HEK293 (cell line): Measurements from ENCODE around the gene CDC42BPA.

Source experiments
- CTCF ChIA-PET: fragments of 350-600 bp; formaldehyde crosslinking; extraction: SDS; loops from one replicate; lab custom pipeline; 2021; ENCODE audit warnings: antibody characterized with exemption; lab: Yijun Ruan, JAX
- POLR2A ChIA-PET: fragments of 300-600 bp; formaldehyde crosslinking; extraction: SDS; loops from one replicate; lab custom pipeline; 2020; ENCODE audit warnings: antibody characterized with exemption, inconsistent platforms; lab: Yijun Ruan, JAX
- H3K27ac ChIP-seq: fragments of 200-500 bp; sonication (Bioruptor generic); 2 replicates; pipeline ENCODE4 v1.5.1; 2014; ENCODE audit warnings: low read depth, low read length, control low read depth, inconsistent platforms; ENCODE audit errors: extremely low read depth
- H3K36me3 ChIP-seq, 2 experiments: fragments of 200-500 bp in 1 of 2; sonication (Bioruptor generic) in 1 of 2; 1 replicate in 1 of 2; 2 replicates in 1 of 2; pipeline ENCODE4 v1.5.1; 2014 to 2017; ENCODE audit warnings: inconsistent platforms in 2 of 2, low read length in 2 of 2; ENCODE audit not compliant: control insufficient read depth in 2 of 2, insufficient read depth in 1 of 2
- H3K4me1 ChIP-seq: fragments of 200-500 bp; sonication (Bioruptor generic); 2 replicates; pipeline ENCODE4 v1.5.1; 2014; ENCODE audit warnings: mild to moderate bottlenecking, low read length, inconsistent platforms; ENCODE audit not compliant: control insufficient read depth, insufficient read depth
- H3K4me3 ChIP-seq: 2 replicates; pipeline ENCODE4 v1.5.1; 2011; ENCODE audit warnings: low read depth, mild to moderate bottlenecking, control low read depth, low read length, moderate library complexity
- H3K9me3 ChIP-seq: fragments of 200-500 bp; sonication (Bioruptor generic); 2 replicates; pipeline ENCODE4 v1.5.1; 2014; ENCODE audit warnings: low read depth, low read length, inconsistent platforms; ENCODE audit not compliant: control insufficient read depth, insufficient read depth
- GLI4 ChIP-seq: fragments of 450-650 bp; formaldehyde crosslinking; IDR thresholded peaks from 2 replicates; pipeline ENCODE4 v1.5.1; 2016; ENCODE audit warnings: missing biosample characterization, missing genetic modification characterization
- HIC1 ChIP-seq: fragments of 450-650 bp; formaldehyde crosslinking; IDR thresholded peaks from 2 replicates; pipeline ENCODE4 v1.5.1; 2016; ENCODE audit warnings: missing biosample characterization, missing genetic modification characterization
- HOXA7 ChIP-seq: sonication (generic); formaldehyde crosslinking; IDR thresholded peaks from 2 replicates; pipeline ENCODE4 v1.8.1; 2022; ENCODE audit warnings: missing genetic modification reagents, borderline replicate concordance
- HOXC10 ChIP-seq: sonication (generic); formaldehyde crosslinking; IDR thresholded peaks from 2 replicates; pipeline ENCODE4 v1.8.1; 2023; ENCODE audit warnings: mild to moderate bottlenecking, missing genetic modification reagents
- KLF1 ChIP-seq: fragments of 450-650 bp; formaldehyde crosslinking; IDR thresholded peaks from 2 replicates; pipeline ENCODE4 v1.5.1; 2016; ENCODE audit warnings: missing biosample characterization, missing genetic modification characterization
- PRDM1 ChIP-seq: fragments of 450-650 bp; formaldehyde crosslinking; IDR thresholded peaks from 2 replicates; pipeline ENCODE4; 2016; ENCODE audit warnings: missing biosample characterization, missing genetic modification characterization
- PRDM10 ChIP-seq: fragments of 450-650 bp; formaldehyde crosslinking; IDR thresholded peaks from 2 replicates; pipeline ENCODE4 v1.5.1; 2016; ENCODE audit warnings: missing biosample characterization, missing genetic modification characterization
- PRDM4 ChIP-seq: fragments of 450-650 bp; formaldehyde crosslinking; IDR thresholded peaks from 2 replicates; pipeline ENCODE4 v1.5.1; 2017; ENCODE audit warnings: missing biosample characterization, missing genetic modification characterization
- RBAK ChIP-seq: fragments of 450-650 bp; formaldehyde crosslinking; IDR thresholded peaks from 2 replicates; pipeline ENCODE4 v1.5.1; 2016; ENCODE audit warnings: missing biosample characterization, missing genetic modification characterization
- SCRT2 ChIP-seq: fragments of 450-650 bp; formaldehyde crosslinking; IDR thresholded peaks from 2 replicates; pipeline ENCODE4 v1.5.1; 2016; ENCODE audit warnings: missing biosample characterization, missing genetic modification characterization
- SP2 ChIP-seq: fragments of 450-650 bp; formaldehyde crosslinking; IDR thresholded peaks from 2 replicates; pipeline ENCODE4 v1.5.1; 2016; ENCODE audit warnings: missing biosample characterization, missing genetic modification characterization
- YY1 ChIP-seq: fragments of 450-650 bp; formaldehyde crosslinking; IDR thresholded peaks from 2 replicates; pipeline ENCODE4 v1.5.1; 2018; ENCODE audit warnings: missing biosample characterization, missing genetic modification characterization
- ZBTB6 ChIP-seq: fragments of 450-650 bp; formaldehyde crosslinking; IDR thresholded peaks from 2 replicates; pipeline ENCODE4 v1.5.1; 2017; ENCODE audit warnings: missing biosample characterization, missing genetic modification characterization
- ZFP37 ChIP-seq: fragments of 450-650 bp; formaldehyde crosslinking; IDR thresholded peaks from 2 replicates; pipeline ENCODE4 v1.5.1; 2016; ENCODE audit warnings: missing biosample characterization, missing genetic modification characterization
- ZFP69B ChIP-seq: fragments of 450-650 bp; formaldehyde crosslinking; IDR thresholded peaks from 2 replicates; pipeline ENCODE4 v1.5.1; 2016; ENCODE audit warnings: missing biosample characterization, missing genetic modification characterization
- ZNF16 ChIP-seq: fragments of 450-650 bp; formaldehyde crosslinking; IDR thresholded peaks from 2 replicates; pipeline ENCODE4 v1.5.1; 2016; ENCODE audit warnings: low read depth, missing biosample characterization, missing genetic modification characterization
- ZNF175 ChIP-seq: fragments of 450-650 bp; formaldehyde crosslinking; IDR thresholded peaks from 2 replicates; pipeline ENCODE4 v1.5.1; 2016; ENCODE audit warnings: missing biosample characterization, missing genetic modification characterization
- ZNF202 ChIP-seq: fragments of 450-650 bp; formaldehyde crosslinking; IDR thresholded peaks from 2 replicates; pipeline ENCODE4 v1.5.1; 2016; ENCODE audit warnings: missing biosample characterization, missing genetic modification characterization, borderline replicate concordance
- ZNF239 ChIP-seq: fragments of 450-650 bp; formaldehyde crosslinking; IDR thresholded peaks from 2 replicates; pipeline ENCODE4 v1.5.1; 2016; ENCODE audit warnings: missing biosample characterization, missing genetic modification characterization
- ZNF274 ChIP-seq, 2 experiments: fragments of 200-500 bp in 1 of 2; fragments of 450-650 bp in 1 of 2; sonication (Bioruptor generic) in 1 of 2; formaldehyde crosslinking in 1 of 2; IDR thresholded peaks; 2 replicates each; pipeline versions ENCODE4 v1.5.1 to v1.6.1; 2014 to 2016; ENCODE audit warnings: borderline replicate concordance in 1 of 2, inconsistent platforms in 1 of 2, low read length in 1 of 2, missing biosample characterization in 1 of 2, missing genetic modification characterization in 1 of 2
- ZNF394 ChIP-seq: fragments of 450-650 bp; formaldehyde crosslinking; IDR thresholded peaks from 2 replicates; pipeline ENCODE4 v1.5.1; 2016; ENCODE audit warnings: missing biosample characterization, missing genetic modification characterization, mild to moderate bottlenecking, moderate library complexity, borderline replicate concordance
- ZNF426 ChIP-seq: fragments of 450-650 bp; formaldehyde crosslinking; IDR thresholded peaks from 2 replicates; pipeline ENCODE4 v1.5.1; 2017; ENCODE audit warnings: missing biosample characterization, missing genetic modification characterization, mild to moderate bottlenecking, inconsistent platforms, moderate library complexity
- ZNF596 ChIP-seq: fragments of 450-650 bp; IDR thresholded peaks from 2 replicates; pipeline ENCODE4 v1.5.0; 2018; ENCODE audit warnings: missing biosample characterization, mild to moderate bottlenecking, missing genetic modification characterization, moderate library complexity
- ZNF707 ChIP-seq: fragments of 450-650 bp; formaldehyde crosslinking; IDR thresholded peaks from 2 replicates; pipeline ENCODE4 v1.5.1; 2016; ENCODE audit warnings: missing biosample characterization, missing genetic modification characterization
- ZSCAN30 ChIP-seq: fragments of 450-650 bp; IDR thresholded peaks from 2 replicates; pipeline ENCODE4 v1.5.1; 2018; ENCODE audit warnings: missing biosample characterization, mild to moderate bottlenecking, missing genetic modification characterization, moderate library complexity

The CDC42BPA gene

GRCh38 chr1:226979517-226980121 lies 338.7 kb downstream of the CDC42BPA start:
- H3K36me3 ChIP-seq = peaks cover 12 to 35% of the 10 kb centered on the region in 2 experiments; a peak in 2 of 3 replicates
- H3K4me3 ChIP-seq = no peak overlapping the region
- CTCF ChIA-PET = no interaction called here
- TF ChIP-seq PRDM10 (tag by site-specific recombination) (no peak), ZBTB6 (no peak), ZNF175 (tag by site-specific recombination) (no peak), ZNF202 (tag by site-specific recombination) (no peak), ZNF394 (tag by site-specific recombination) (no peak), ZNF426 (tag by site-specific recombination) (no peak), ZFP69B (no peak), ZNF239 (tag by site-specific recombination) (no peak), HOXC10 (CRISPR knock-in tag) (no peak)
- no peaks in the 10 kb centered on the region for H3K9me3 ChIP-seq
- H3K27ac ChIP-seq = no peak overlapping the region
- H3K4me1 ChIP-seq = no peaks in the 10 kb centered on the region
- POLR2A ChIA-PET = interaction anchor here (1.0 kb wide), 1 partner anchor 39 kb away, joined by 4 read pairs; the partner anchor contains the start of gene COQ8A

GRCh38 chr1:226979115-226979516 lies 339.2 kb downstream of the CDC42BPA start:
- H3K9me3 ChIP-seq = no peaks in the 10 kb centered on the region
- TF ChIP-seq HIC1 (tag by site-specific recombination) (no peak), GLI4 (tag by site-specific recombination) (no peak), HOXA7 (no peak), KLF1 (tag by site-specific recombination) (no peak), SCRT2 (no peak), ZNF394 (tag by site-specific recombination) (no peak), PRDM1 (tag by site-specific recombination) (no peak), SP2 (tag by site-specific recombination) (no peak), ZFP37 (tag by site-specific recombination) (no peak), ZNF16 (tag by site-specific recombination) (no peak), YY1 (tag by site-specific recombination) (no peak), RBAK (tag by site-specific recombination) (no peak), PRDM4 (no peak), ZNF707 (tag by site-specific recombination) (no peak), ZNF596 (tag by site-specific recombination) (no peak), ZNF274 (IDR thresholded peaks at IDR 0.05; ENCODE audit: low read length) (no peak), ZNF274 (tag by site-specific recombination; IDR thresholded peaks at IDR 0.05; ENCODE audit: borderline replicate concordance) (no peak), ZSCAN30 (tag by site-specific recombination) (no peak)
- no peak overlapping the region for H3K4me3 ChIP-seq
- H3K36me3 ChIP-seq = peaks cover 12 to 30% of the 10 kb centered on the region in 2 experiments; a peak in 2 of 3 replicates
- H3K4me1 ChIP-seq = no peaks in the 10 kb centered on the region
- CTCF ChIA-PET = no interaction called here
- POLR2A ChIA-PET = interaction anchor here (1.0 kb wide), 1 partner anchor 39 kb away, joined by 4 read pairs; the partner anchor contains the start of gene COQ8A
- H3K27ac ChIP-seq = no peak overlapping the region
